Chondrocyte (in vitro differentiated cells): ENCODE data around the gene PARD3B. TPM values are rescaled to one million over a fixed set of nuclear protein-coding genes. Genes with fewer than 3 reads are reported as not detected.

Experiments used
- DNase-seq: peaks from one replicate; pipeline ENCODE4 v3.0.0; 2021; ENCODE audit warnings: mixed read lengths, low spot score
- H3K27ac Mint-ChIP-seq: one replicate; pipeline ENCODE4 v1.8.0; 2021; ENCODE audit warnings: mild to moderate bottlenecking, moderate library complexity, mixed read lengths; ENCODE audit not compliant: unreplicated experiment
- H3K27me3 Mint-ChIP-seq: 2 replicates; pipeline ENCODE4 v1.8.0; 2021; ENCODE audit warnings: low read depth, mixed read lengths
- H3K36me3 Mint-ChIP-seq: 2 replicates; pipeline ENCODE4 v1.8.0; 2021; ENCODE audit warnings: low read depth, mixed read lengths
- H3K4me1 Mint-ChIP-seq: 2 replicates; pipeline ENCODE4 v1.8.0; 2021; ENCODE audit warnings: low read depth, mild to moderate bottlenecking, mixed read lengths
- H3K4me3 Mint-ChIP-seq: one replicate; pipeline ENCODE4 v1.8.0; 2021; ENCODE audit warnings: mild to moderate bottlenecking, moderate library complexity, mixed read lengths; ENCODE audit not compliant: unreplicated experiment
- H3K9me3 Mint-ChIP-seq: 2 replicates; pipeline ENCODE4 v1.8.0; 2021; ENCODE audit warnings: low read depth, mixed read lengths
- total RNA-seq: library from RNA; stranded (reverse); gene quantifications from 3 replicates; pipeline ENCODE4 v1.2.1, GENCODE V29; 2021
- TF ChIP-seq, protein P1 (sequence below): fragments of 200-600 bp; sonication (generic); IDR thresholded peaks from 2 replicates; pipeline ENCODE4 v1.5.0; 2021; ENCODE audit warnings: antibody characterized with exemption, mild to moderate bottlenecking, moderate library complexity

PARD3B gene
- total RNA-seq, 1 donor from 2014 or later: 24.9 TPM

DNA sequence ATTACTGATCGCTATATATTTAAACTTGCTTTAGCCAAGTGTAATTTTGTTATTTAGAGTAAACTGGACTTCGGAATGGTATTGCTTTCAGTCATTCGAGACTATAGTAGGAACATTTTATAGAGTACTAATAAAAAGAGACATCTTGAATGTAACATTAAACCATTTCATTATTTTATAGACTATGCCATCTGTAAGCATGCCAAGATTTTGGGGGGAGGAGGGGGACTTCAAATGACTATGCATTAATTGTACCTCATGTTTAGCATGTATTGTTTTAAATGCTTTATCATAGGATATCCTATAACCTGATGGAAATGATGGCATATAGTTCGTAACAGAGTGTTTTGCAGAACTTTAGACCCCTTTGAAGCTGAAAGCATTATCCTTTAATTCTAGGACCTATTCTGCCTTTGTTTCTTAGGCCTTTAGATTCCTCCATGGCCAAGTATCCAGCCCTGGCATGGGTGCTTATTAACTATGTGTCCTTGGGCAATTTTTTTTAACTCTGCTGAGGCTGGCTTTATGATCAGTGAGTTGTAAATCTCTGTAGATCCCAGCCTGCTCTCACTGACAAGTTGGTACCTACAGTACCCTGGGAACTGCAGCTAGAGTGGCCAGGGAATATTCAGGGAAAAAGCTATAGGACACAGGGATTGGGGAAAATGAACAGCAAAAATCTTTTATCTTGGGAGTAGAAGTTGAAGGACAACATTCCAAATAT lies 93.4 kb downstream of the PARD3B start:
- Mint-ChIP-seq H3K9me3 (peaks cover 4% of the 10 kb centered on the region), H3K4me1 (peaks cover 14% of the 10 kb centered on the region), H3K27me3 (no peaks in the 10 kb centered on the region), H3K36me3 (peaks cover 3% of the 10 kb centered on the region), H3K27ac (no peak overlapping the region), H3K4me3 (no peak overlapping the region)
- TF ChIP-seq, protein P1, sequence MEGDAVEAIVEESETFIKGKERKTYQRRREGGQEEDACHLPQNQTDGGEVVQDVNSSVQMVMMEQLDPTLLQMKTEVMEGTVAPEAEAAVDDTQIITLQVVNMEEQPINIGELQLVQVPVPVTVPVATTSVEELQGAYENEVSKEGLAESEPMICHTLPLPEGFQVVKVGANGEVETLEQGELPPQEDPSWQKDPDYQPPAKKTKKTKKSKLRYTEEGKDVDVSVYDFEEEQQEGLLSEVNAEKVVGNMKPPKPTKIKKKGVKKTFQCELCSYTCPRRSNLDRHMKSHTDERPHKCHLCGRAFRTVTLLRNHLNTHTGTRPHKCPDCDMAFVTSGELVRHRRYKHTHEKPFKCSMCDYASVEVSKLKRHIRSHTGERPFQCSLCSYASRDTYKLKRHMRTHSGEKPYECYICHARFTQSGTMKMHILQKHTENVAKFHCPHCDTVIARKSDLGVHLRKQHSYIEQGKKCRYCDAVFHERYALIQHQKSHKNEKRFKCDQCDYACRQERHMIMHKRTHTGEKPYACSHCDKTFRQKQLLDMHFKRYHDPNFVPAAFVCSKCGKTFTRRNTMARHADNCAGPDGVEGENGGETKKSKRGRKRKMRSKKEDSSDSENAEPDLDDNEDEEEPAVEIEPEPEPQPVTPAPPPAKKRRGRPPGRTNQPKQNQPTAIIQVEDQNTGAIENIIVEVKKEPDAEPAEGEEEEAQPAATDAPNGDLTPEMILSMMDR: no peak
- DNase-seq: no peak

DNA sequence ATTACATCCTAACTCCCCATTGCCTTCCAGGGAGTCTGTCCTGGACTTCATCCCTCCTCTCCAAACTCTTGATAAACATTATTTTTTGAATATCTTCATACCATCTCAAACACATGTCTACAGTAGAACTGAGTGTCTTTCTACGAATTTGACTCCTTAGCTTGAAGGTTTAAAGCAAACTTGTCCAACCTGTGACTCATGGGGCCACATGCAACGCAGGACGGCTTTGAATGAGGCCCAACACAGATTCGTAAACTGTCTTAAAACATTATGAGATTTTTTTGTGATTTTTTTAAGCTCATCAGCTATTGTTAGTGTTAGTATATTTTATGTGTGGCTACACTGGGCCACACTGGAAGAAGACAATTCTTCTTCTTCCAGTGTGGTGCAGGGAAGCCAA lies 98.1 kb downstream of the PARD3B start:
- Mint-ChIP-seq H3K4me3 (no peak overlapping the region), H3K4me1 (peaks cover 40% of the 10 kb centered on the region), H3K27ac (peak overlapping the region; percentile 18), H3K27me3 (no peaks in the 10 kb centered on the region), H3K9me3 (peaks cover 4% of the 10 kb centered on the region), H3K36me3 (peaks cover 3% of the 10 kb centered on the region)
- DNase-seq: no peak
- TF ChIP-seq, protein P1: no peak

DNA sequence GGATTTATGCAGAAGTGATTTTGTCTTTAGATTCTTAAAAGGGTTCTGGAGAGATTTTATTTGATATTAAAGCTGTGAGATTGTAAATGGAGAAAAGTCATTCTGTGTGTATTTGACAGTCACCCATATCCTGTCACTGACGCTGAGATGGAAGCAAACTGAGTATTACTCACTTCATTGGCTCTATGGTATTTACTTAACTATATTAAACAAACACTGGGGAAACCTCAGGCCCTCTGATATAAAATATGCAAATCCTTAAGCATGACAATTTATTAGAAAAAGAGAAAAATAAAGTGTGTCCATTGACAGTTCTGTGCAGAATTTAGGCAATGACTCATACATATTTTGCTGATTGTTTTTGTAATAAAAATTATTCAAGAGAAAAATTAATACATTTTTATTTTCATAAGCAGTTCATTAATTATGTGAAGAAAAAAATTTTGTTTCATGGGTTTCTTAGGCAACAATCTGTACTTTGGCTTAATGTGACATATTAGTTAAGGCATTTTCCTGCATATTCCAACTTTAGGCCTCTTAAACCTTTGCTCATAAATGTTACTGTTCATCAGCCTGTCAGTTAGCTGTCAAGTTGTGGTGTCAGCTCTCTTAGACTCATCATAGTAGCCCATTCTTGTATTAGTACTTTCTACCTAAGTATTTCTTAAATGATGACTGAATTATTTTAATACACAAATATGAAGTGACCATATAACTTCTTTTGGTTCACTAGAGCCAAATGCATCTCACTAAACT lies 99.9 kb downstream of the PARD3B start:
- Mint-ChIP-seq H3K4me3 (no peak overlapping the region), H3K4me1 (peaks cover 40% of the 10 kb centered on the region), H3K36me3 (peaks cover 3% of the 10 kb centered on the region), H3K9me3 (peaks cover 4% of the 10 kb centered on the region), H3K27ac (peak overlapping the region; percentile 91), H3K27me3 (no peaks in the 10 kb centered on the region)
- TF ChIP-seq, protein P1: no peak
- DNase-seq: no peak

DNA sequence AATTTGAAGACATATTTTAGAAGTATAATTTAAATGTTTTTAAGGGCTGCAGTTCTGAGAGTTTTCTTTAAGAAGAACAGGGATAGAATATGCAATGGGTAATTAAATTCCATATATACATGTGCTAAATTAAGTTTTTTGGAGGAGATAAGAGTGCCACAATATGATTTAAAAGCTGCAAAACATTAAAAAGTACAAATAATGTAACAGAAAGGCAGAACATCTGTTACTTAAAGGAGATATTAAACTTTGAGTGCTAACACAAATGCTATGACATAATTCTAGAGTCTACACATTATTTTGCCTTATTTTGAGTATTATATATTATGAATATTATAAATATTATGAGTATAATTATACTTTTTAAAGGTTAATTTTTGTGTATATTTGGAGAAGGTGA lies 102.4 kb downstream of the PARD3B start:
- no peak overlapping the region for H3K4me3 Mint-ChIP-seq
- H3K9me3 Mint-ChIP-seq: peaks cover 20% of the 10 kb centered on the region
- H3K36me3 Mint-ChIP-seq: peaks cover 10% of the 10 kb centered on the region
- TF ChIP-seq, protein P1: no peak
- H3K4me1 Mint-ChIP-seq: peaks cover 31% of the 10 kb centered on the region
- DNase-seq: no peak
- no peaks in the 10 kb centered on the region for H3K27me3 Mint-ChIP-seq
- H3K27ac Mint-ChIP-seq: no peak overlapping the region

GRCh38 chr2:204650611-204651010 lies 105.3 kb downstream of the PARD3B start:
- H3K9me3 Mint-ChIP-seq: peaks cover 19% of the 10 kb centered on the region
- no peak overlapping the region for H3K27ac Mint-ChIP-seq
- H3K27me3 Mint-ChIP-seq: no peaks in the 10 kb centered on the region
- peaks cover 8% of the 10 kb centered on the region for H3K36me3 Mint-ChIP-seq
- no peak overlapping the region for H3K4me3 Mint-ChIP-seq
- peaks cover 24% of the 10 kb centered on the region for H3K4me1 Mint-ChIP-seq
- TF ChIP-seq, protein P1: no peak
- no peak for DNase-seq
